HL-60 (cell line): ENCODE data around the gene MED26.
"Not testable (repeated sequence)": the region's sequence is repeated elsewhere in the genome, so short reads cannot be mapped to it uniquely, and the experiment has no call there.

Experiments
- CTCF ChIP-seq: IDR thresholded peaks from one replicate; pipeline ENCODE4 v1.5.1; 2011; ENCODE audit warnings: low read length, control low read depth, inconsistent platforms; ENCODE audit not compliant: insufficient read depth
- POLR2AphosphoS5 ChIP-seq: IDR thresholded peaks from 2 replicates; pipeline ENCODE4 v1.6.1; 2012; ENCODE audit warnings: low read depth
- REST ChIP-seq: IDR thresholded peaks from 2 replicates; pipeline ENCODE4 v1.6.1; 2012; ENCODE audit warnings: low read depth; ENCODE audit not compliant: insufficient replicate concordance
- SPI1 ChIP-seq: IDR thresholded peaks from 2 replicates; pipeline ENCODE4 v1.6.1; 2012; ENCODE audit warnings: low read depth, mild to moderate bottlenecking, borderline replicate concordance

- not testable (repeated sequence) for TF ChIP-seq CTCF, POLR2AphosphoS5, REST, SPI1
These were observed 23.6 kb upstream of the MED26 start for GRCh38 chr19:16651421-16652188.
